ENCODE measurements around the gene FOXE1. TPM values are rescaled to one million over a fixed set of nuclear protein-coding genes. Genes with fewer than 3 reads are reported as not detected.

FOXE1 gene
- polyA plus RNA-seq, 6 donors from 2014 or later, result not detected

- ATAC-seq (ENCODE audit: low read depth in 2 of 2) (no peak), DNase-seq (no peak)
- no peaks in the 10 kb centered on the region for H3K36me3 Mint-ChIP-seq
- no peaks in the 10 kb centered on the region for H3K4me1 Mint-ChIP-seq
- H3K9me3 Mint-ChIP-seq, result peaks cover 0 to 2% (median 0%) of the 10 kb centered on the region in 7 donors
- peak overlapping the region in 1 of 6 donors; percentile 65 for H3K27ac Mint-ChIP-seq
- H3K4me3 Mint-ChIP-seq, result no peak overlapping the region
- peaks cover 5 to 18% (median 5%) of the 10 kb centered on the region in 3 donors for H3K27me3 Mint-ChIP-seq
Observed at GRCh38 chr9:97880336-97880735, 27.3 kb downstream of the FOXE1 start.

DNA sequence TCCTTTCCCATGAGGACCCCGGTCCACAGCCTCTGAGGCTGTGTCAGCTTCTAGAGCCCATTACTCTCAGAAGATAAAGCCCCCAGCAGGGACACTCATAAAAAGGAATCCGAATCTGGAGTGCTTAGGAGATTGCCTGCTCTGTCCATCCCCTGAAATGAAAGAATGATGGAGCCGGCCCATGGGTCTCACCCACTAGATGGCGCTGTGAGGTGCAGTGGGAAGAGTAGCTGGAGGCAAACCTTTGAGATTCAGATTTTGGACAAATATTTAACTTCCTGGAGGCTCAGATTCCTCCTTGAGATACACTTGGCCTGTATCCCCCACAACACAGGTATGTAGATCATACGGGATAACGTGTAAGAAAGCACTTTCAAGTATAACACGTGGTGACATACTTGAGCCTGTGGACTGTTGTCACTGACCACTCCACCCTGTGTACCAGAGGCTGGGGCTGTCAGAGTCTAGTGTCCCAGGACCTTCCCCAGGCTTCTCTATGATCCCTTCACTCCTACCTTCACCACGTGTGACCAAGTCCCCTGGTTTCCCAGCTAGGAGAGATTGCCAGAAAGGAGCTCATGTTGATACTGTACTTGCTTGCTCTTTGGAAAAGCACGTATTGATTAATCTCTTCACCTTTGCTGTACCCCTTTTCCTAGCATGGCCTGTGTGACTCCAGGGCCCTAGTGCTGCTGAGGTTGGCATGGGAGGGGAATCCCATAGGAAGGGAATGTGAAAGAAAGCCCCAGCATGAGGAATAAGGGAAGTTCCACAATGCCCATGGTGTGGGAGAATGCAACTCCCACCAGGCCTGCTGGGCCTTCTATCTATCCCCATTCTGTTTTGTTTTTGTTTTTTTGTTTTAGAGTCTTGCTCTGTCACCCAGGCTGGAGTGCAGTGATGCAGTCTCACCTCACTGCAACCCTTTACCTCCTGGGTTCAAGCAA, 37.2 kb downstream of the FOXE1 start:
- Mint-ChIP-seq H3K27ac (peak overlapping the region in 1 of 6 donors; percentile 37), H3K4me1 (peaks cover 0 to 3% (median 0%) of the 10 kb centered on the region in 3 donors), H3K36me3 (peaks cover 18 to 24% of the 10 kb centered on the region in 2 donors), H3K27me3 (peaks cover 0 to 10% (median 7%) of the 10 kb centered on the region in 3 donors), H3K4me3 (no peak overlapping the region), H3K9me3 (peaks cover 5 to 24% (median 16%) of the 10 kb centered on the region in 7 donors)
- DNase-seq (no peak), ATAC-seq (ENCODE audit: low read depth in 2 of 2) (peak in 1 of 2 donors; percentile 20)

DNA sequence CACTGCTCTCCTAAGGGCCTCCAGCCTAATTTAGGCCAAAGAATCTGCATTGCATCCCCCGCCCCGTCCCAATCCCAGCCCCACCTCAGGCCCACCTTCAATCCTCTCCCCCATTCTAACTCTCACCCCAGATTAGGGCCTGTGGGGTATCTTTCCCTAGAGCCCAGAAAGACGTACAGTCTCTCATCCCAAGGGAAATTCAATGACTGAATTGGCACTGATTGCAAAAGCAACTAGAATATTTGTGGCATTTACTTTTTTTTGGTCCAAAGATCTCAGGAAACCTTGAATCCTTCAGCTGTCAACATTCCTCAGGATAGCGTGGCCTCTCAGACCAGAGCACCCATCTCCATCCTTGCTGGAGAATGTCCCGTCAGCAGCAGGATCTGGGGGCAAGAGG, 38.7 kb downstream of the FOXE1 start:
- no peak for DNase-seq
- Mint-ChIP-seq H3K4me3 (no peak overlapping the region), H3K27me3 (peaks cover 0 to 10% (median 7%) of the 10 kb centered on the region in 3 donors), H3K4me1 (peaks cover 0 to 3% (median 0%) of the 10 kb centered on the region in 3 donors), H3K27ac (peak overlapping the region in 1 of 6 donors; percentile 60), H3K36me3 (peaks cover 28 to 34% of the 10 kb centered on the region in 2 donors), H3K9me3 (peaks cover 5 to 26% (median 17%) of the 10 kb centered on the region in 7 donors)
- ATAC-seq (ENCODE audit: low read depth in 2 of 2), result no peak

GRCh38 chr9:97892421-97892820, 39.4 kb downstream of the FOXE1 start:
- Mint-ChIP-seq H3K9me3 (peaks cover 5 to 26% (median 17%) of the 10 kb centered on the region in 7 donors), H3K4me1 (peaks cover 0 to 3% (median 0%) of the 10 kb centered on the region in 3 donors), H3K27me3 (peaks cover 0 to 10% (median 7%) of the 10 kb centered on the region in 3 donors), H3K27ac (no peak overlapping the region), H3K4me3 (no peak overlapping the region), H3K36me3 (peaks cover 28 to 34% of the 10 kb centered on the region in 2 donors)
- DNase-seq (no peak), ATAC-seq (ENCODE audit: low read depth in 2 of 2) (no peak)

GRCh38 chr9:97895211-97895610, 42.2 kb downstream of the FOXE1 start:
- ATAC-seq (ENCODE audit: low read depth in 2 of 2) (no peak), DNase-seq (no peak)
- H3K4me3 Mint-ChIP-seq, result no peak overlapping the region
- peaks cover 0 to 3% (median 0%) of the 10 kb centered on the region in 3 donors for H3K4me1 Mint-ChIP-seq
- H3K27ac Mint-ChIP-seq, result peak overlapping the region in 1 of 6 donors; percentile 96
- peaks cover 5 to 26% (median 17%) of the 10 kb centered on the region in 7 donors for H3K9me3 Mint-ChIP-seq
- H3K27me3 Mint-ChIP-seq, result no peaks in the 10 kb centered on the region
- peaks cover 28 to 34% of the 10 kb centered on the region in 2 donors for H3K36me3 Mint-ChIP-seq

DNA sequence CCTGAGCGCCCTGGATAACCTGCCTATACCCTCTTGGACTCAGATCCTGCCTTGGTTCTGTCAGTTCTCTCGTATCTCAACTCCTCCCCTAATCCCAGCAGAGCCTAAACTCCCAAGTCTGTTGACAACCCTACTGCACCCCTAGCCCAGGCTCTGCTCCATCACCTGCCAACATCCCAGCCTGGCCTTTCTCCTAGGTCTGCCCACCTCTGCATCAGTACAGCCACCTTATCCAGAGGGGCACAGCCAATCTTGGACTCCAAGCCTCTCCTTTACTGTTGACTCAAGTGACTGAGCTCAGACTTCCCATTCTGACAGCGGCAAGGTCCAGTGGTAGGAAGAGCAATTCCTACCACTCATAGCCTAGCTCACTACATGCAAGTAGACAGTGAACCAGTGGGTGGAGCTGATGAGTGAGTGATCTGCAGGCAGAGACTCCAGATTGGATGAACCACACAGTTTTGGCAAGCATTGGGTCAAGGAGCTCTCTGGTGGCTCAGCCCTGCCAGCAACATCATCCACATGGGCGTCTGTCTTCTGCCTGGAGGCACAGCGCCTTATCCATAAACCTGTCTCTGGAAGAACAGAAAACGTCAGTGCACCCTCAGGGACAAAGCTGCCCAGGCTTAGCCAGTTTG, 42.8 kb downstream of the FOXE1 start:
- H3K27me3 Mint-ChIP-seq, result no peaks in the 10 kb centered on the region
- DNase-seq (no peak), ATAC-seq (ENCODE audit: low read depth in 2 of 2) (no peak)
- peak overlapping the region in 2 of 6 donors; percentile 59 to 96 for H3K27ac Mint-ChIP-seq
- peaks cover 0 to 3% (median 3%) of the 10 kb centered on the region in 3 donors for H3K4me1 Mint-ChIP-seq
- H3K4me3 Mint-ChIP-seq, result no peak overlapping the region
- H3K9me3 Mint-ChIP-seq, result peaks cover 5 to 26% (median 17%) of the 10 kb centered on the region in 7 donors
- H3K36me3 Mint-ChIP-seq, result peaks cover 31 to 34% of the 10 kb centered on the region in 2 donors

DNA sequence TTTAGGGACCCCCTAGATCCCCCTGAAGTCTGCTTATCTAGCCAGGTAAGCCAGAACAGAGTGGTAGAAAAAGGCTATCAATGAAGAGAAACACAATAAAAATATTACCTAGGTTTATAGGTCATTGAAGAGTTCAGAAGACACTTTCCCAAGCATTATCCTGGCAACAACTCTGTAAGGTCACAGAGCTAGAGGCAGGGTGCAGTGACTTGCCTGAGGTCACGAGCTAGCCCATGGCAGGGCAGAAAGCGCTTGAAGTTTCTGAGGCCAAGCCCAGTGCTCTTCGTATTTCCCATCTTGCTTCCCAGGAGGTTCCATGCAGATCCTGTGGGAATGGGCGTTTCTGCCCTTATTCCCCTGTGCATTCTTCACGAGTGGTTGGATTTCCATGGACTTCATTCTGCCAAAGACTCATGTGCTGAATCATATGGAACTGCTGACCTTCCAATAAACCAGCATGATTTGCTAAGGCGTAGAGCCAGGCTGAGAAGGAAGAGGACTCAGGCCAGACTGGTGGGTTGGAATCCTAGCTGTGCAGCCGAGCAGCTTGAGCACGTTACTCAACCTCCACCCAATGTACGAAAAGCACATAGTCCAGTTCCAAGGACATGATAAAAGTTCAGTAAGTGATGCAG, 47.2 kb downstream of the FOXE1 start:
- peaks cover 0 to 3% (median 0%) of the 10 kb centered on the region in 7 donors for H3K9me3 Mint-ChIP-seq
- H3K27me3 Mint-ChIP-seq, result no peaks in the 10 kb centered on the region
- ATAC-seq (ENCODE audit: low read depth in 2 of 2), result no peak
- H3K4me3 Mint-ChIP-seq, result no peak overlapping the region
- DNase-seq, result no peak
- H3K36me3 Mint-ChIP-seq, result peaks cover 14 to 33% of the 10 kb centered on the region in 2 donors
- no peak overlapping the region for H3K27ac Mint-ChIP-seq
- H3K4me1 Mint-ChIP-seq, result peaks cover 7 to 16% (median 16%) of the 10 kb centered on the region in 3 donors

DNA sequence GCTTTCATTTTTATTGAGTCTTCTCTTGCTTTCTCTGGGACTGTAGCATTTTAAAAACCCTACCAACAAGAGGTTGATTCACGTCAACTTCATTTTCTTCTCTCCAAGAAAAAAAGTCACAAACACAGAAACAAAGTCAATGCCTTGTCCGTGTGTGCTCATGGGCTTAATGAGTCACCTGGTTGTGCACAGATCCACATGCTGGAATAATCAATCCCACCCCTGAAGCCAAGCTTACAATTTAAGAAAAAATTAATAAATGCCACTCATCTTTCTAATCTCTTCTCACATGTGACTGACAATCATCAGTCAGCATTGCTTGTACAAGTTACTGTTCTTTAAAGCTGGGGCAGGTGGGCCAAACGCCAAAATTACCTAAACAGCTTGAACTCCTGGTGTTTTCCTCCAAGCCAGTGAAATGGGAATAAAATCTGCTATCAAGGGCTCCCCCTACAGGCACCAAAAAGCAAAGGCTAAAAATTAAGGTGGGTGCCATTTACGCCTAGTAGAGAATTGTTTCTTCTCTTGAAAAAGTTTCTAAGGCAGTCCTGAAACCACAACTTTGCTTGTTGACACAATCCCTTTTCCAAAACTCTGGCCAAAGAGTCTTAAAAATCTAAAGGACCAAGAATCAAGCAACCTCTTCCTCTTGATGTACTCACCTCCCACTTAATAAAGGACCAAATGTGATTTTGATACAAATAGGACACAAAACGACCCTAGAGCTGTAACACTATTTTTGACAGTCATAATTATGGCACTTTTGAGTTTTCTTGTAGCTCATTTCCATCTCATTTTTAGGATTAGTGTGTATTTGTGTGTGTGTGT, 47.9 kb downstream of the FOXE1 start:
- H3K36me3 Mint-ChIP-seq, result peaks cover 8 to 26% of the 10 kb centered on the region in 2 donors
- peak; percentile 40 for DNase-seq
- H3K27ac Mint-ChIP-seq, result peak overlapping the region in 3 of 6 donors; percentile 41 to 61 (median 44)
- H3K9me3 Mint-ChIP-seq, result no peaks in the 10 kb centered on the region
- no peak overlapping the region for H3K4me3 Mint-ChIP-seq
- H3K4me1 Mint-ChIP-seq, result peaks cover 12 to 22% (median 22%) of the 10 kb centered on the region in 3 donors
- ATAC-seq (ENCODE audit: low read depth in 2 of 2), result peak in 1 of 2 donors; percentile 37
- no peaks in the 10 kb centered on the region for H3K27me3 Mint-ChIP-seq

GRCh38 chr9:97903177-97903576, 50.2 kb downstream of the FOXE1 start:
- Mint-ChIP-seq H3K4me3 (no peak overlapping the region), H3K36me3 (peaks cover 12 to 28% of the 10 kb centered on the region in 2 donors)

GRCh38 chr9:97904725-97905124, 51.7 kb downstream of the FOXE1 start:
- Mint-ChIP-seq H3K9me3 (no peaks in the 10 kb centered on the region), H3K4me1 (peaks cover 27 to 58% (median 41%) of the 10 kb centered on the region in 3 donors), H3K4me3 (peak overlapping the region in 1 of 8 donors; percentile 37), H3K36me3 (peaks cover 13 to 34% of the 10 kb centered on the region in 2 donors), H3K27ac (peak overlapping the region in 1 of 6 donors; percentile 85), H3K27me3 (no peaks in the 10 kb centered on the region)
- no peak for ATAC-seq (ENCODE audit: low read depth in 2 of 2)
- no peak for DNase-seq

More at GRCh38 chr9:97903177-97903576, 50.2 kb downstream of the FOXE1 start:
- Mint-ChIP-seq H3K27me3 (no peaks in the 10 kb centered on the region), H3K27ac (no peak overlapping the region), H3K4me1 (peaks cover 23 to 44% (median 40%) of the 10 kb centered on the region in 3 donors), H3K9me3 (no peaks in the 10 kb centered on the region)
- ATAC-seq (ENCODE audit: low read depth in 2 of 2) (no peak), DNase-seq (no peak)

GRCh38 chr9:97905228-97905627, 52.2 kb downstream of the FOXE1 start:
- no peaks in the 10 kb centered on the region for H3K27me3 Mint-ChIP-seq
- ATAC-seq (ENCODE audit: low read depth in 2 of 2) (no peak), DNase-seq (no peak)
- no peaks in the 10 kb centered on the region for H3K9me3 Mint-ChIP-seq
- peaks cover 18 to 39% of the 10 kb centered on the region in 2 donors for H3K36me3 Mint-ChIP-seq
- peak overlapping the region in 3 of 6 donors; percentile 59 to 85 (median 78) for H3K27ac Mint-ChIP-seq
- peaks cover 31 to 61% (median 46%) of the 10 kb centered on the region in 3 donors for H3K4me1 Mint-ChIP-seq
- peak overlapping the region in 4 of 8 donors; percentile 37 to 53 (median 46) for H3K4me3 Mint-ChIP-seq

Measured in naive B cell (primary cell).